Fibroblast of lung (primary cell): ENCODE data around the gene IMMP2L.
"Not testable (repeated sequence)": the region's sequence is repeated elsewhere in the genome, so short reads cannot be mapped to it uniquely, and the experiment has no call there.

Source experiments
- CTCF ChIP-seq, 2 donors: IDR thresholded peaks in 1 of 2; conservative IDR thresholded peaks in 1 of 2; 1 replicate in 1 of 2; 2 replicates in 1 of 2; pipeline ENCODE4 v1.5.1; 2011 to 2012; ENCODE audit warnings: low read length in 2 of 2, control low read depth in 1 of 2, inconsistent platforms in 1 of 2, low read depth in 1 of 2, mild to moderate bottlenecking in 1 of 2
- EZH2 ChIP-seq: IDR thresholded peaks from 2 replicates; pipeline ENCODE4 v1.5.1; 2012; ENCODE audit warnings: low read length, control low read depth, mild to moderate bottlenecking; ENCODE audit errors: missing control alignments

- not testable (repeated sequence) for TF ChIP-seq CTCF (conservative IDR thresholded peaks at IDR 0.05 in 1 of 2, IDR thresholded peaks at IDR 0.05 in 1 of 2; ENCODE audit: low read depth in 1 of 2, low read length in 2 of 2); EZH2
Measured at GRCh38 chr7:111501799-111502198, 60.5 kb downstream of the IMMP2L start.
